Raji (cell line): Measurements from ENCODE around the gene GLS.

ENCODE experiments used
- POLR2A ChIP-seq: IDR thresholded peaks from 2 replicates; pipeline ENCODE4 v1.6.1; 2011; ENCODE audit warnings: low read depth, low read length, control low read depth; ENCODE audit not compliant: insufficient read depth

The GLS gene

DNA sequence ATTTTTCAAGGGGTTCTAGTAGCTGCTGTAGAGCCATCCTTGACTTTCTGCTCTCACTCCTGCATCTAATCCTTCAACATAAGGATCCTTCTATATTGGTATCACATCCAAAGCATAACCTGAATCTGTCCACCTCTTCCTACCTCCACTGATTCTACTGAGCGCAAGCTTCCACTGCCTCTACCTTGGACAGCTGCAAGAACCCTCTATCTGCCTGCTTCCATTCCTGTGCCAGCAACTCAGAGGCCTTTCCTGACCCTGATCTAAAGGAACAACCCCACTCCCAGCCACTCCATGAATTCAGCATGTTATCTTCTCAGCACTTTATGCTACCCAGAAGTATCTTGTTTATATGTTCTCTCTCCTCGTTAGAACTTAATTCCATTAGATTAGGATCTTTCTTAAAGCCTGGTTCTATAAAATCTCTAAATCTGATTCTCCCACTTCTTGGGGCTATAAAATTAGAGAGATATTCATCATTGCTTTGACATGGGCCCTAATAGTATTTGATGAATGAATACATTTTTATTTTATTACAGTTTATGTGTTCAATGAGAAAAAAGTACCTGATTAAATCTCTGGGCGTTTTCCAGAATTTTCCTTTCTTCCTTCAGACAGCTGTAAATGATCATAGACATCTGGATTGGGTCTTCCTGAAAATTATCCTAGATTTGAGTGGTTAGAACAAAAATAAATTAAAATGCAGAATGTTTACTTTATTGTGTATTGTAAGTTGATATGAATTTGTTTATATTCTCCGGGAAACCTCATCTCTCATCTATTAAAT lies 126.6 kb downstream of the GLS start:
- no peak for TF ChIP-seq POLR2A

- TF ChIP-seq POLR2A, result no peak
Observed at GRCh38 chr2:191008286-191008685, 127.7 kb downstream of the GLS start.

GRCh38 chr2:191009541-191010374 lies 129.1 kb downstream of the GLS start:
- no peak for TF ChIP-seq POLR2A

- no peak for TF ChIP-seq POLR2A
Observed at GRCh38 chr2:191010887-191011885, 130.6 kb downstream of the GLS start.

DNA sequence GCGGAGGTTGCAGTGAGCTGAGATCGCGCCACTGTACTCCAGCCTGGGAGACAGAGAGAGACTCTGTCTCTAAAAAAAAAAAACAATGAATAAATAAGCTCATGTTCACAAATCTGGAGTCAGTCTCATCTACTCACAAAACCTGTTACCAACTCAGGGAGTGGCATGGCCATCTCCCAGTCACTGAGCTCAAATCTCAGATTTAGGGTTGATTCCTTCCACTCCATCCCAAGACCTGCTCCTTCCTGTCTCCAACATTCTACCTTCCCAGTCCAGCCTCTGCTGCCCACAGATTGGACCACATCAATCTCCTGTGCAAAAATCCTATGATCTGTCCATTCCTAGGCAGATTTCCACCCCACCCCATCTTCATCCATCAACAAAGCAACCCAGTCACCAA lies 131.7 kb downstream of the GLS start:
- no peak for TF ChIP-seq POLR2A

DNA sequence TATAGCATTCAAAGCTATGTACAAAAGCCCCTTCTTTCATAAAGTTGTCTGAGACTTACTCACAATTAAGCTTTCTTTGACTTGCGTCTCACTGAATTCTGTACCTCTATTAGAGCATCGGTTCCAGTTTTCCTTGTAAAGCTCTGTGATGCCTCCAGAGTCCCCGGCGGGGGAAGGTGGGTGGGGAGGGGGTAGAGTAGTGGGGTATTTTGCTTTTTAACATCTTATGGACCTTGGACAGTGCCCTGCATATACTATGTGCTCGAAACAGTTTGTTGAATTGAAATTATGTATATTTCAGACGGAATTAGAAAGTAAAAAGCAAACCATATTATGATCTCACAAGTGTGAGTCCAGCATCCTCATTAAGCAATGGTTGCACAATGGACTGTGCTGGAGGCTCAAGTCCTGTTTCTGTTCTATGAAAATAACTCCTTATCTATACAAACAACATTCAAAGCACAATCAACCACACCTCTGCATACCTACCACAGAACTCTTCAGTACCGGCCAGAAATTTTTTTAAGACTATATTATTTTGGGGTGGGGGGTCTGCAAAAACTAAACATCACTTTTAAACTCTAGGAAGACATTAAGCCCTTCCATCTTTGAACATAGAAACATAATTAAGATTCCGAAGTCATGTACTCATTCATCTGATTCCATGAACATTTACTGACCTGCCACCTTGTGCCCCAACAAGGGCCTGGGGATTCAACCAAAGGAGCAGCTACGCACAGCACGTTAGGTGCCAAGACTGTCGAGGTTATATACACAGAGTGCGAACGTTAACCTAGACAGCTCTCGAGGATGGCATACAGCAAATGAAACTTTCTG lies 132.4 kb downstream of the GLS start:
- TF ChIP-seq POLR2A, result no peak

GRCh38 chr2:191013682-191013931 lies 133.0 kb downstream of the GLS start:
- TF ChIP-seq POLR2A, result no peak

DNA sequence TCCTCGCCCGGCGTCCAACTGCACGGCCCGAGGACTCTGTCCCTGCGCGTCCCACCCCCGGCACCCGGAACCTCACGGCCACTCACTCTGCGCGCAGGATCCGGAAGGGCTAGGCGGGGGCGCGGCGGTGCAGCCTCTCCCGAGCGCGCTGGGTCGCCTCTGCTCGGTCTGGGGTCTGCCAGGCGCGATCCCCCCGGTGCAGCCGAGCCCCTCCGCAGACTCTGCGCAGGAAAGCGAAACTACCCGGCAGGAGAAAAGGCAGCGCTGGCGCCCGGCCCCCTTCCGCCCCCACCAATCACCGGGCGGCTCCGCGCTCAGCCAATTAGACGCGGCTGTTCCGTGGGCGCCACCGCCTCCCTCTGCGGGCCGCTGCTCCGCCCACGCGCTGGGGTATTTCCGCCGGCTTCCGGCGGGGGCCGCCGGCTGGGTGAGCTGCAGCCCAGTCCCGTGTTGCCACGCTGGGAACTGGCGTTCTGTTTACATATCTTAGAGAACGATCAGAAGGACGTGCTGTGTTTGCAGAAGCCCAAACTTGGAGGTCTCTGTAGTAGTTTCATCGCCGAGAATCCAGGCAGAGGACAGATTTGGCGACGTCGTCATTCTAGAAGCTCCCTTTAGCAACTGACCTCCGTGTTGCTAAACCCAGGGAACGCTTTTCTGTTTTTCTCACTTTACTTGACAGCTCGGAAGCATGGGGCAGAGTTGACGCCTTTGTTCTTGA lies 133.5 kb downstream of the GLS start, which contains the start of gene STAT1:
STAT1 (minus strand) TSS at position 240 of the 721 bp plus-strand sequence. CDS start 4,168 bp downstream, outside the sequence.
- TF ChIP-seq POLR2A, result peak; percentile 41; the same call in 1 of the 2 replicates

DNA sequence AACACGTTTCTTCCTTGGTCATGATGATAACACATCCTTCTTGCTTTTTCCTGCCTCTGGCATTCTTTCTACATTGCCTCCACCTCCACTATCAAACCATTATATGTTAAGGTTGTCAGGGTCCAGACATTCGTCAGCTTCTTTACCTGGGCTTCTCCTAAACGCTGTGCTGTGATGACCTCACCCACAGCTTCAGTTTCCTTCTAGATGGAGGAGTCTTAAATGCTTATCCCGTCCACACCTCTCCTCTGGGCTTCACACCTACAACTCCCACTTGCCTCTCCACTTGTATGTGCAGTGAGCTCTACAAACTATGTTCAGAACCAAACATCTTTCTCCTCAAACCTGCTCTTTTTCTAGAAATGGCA lies 134.0 kb downstream of the GLS start:
- TF ChIP-seq POLR2A, result no peak
